CD4-positive, alpha-beta T cell (primary cell): Measurements from ENCODE around the gene DAPK2. TPM values are rescaled to one million over a fixed set of nuclear protein-coding genes. Genes with fewer than 3 reads are reported as not detected.

Source experiments
- ATAC-seq: fragments of 200-7000 bp; cut with Tn5 transposase; one replicate; pipeline ENCODE4 v1.10.0; 2022; ENCODE audit warnings: mild to moderate bottlenecking; ENCODE audit not compliant: poor library complexity
- CTCF ChIA-PET: fragments of 350-600 bp; sonication (Branson Sonifier 250); formaldehyde crosslinking; loops from one replicate; lab custom pipeline; 2021; ENCODE audit warnings: antibody characterized with exemption, inconsistent platforms; lab: Charles Lee
- POLR2A ChIA-PET: fragments of 350-600 bp; sonication (Branson Sonifier 250); formaldehyde crosslinking; loops from one replicate; lab custom pipeline; 2021; ENCODE audit warnings: antibody characterized with exemption, inconsistent platforms; lab: Charles Lee
- DNase-seq, 14 experiments: peaks; one replicate each; pipeline ENCODE4 v3.0.0-alpha.2; 2013 to 2020; ENCODE audit warnings: mixed read lengths in 2 of 14
- H3K27ac ChIP-seq, 2 donors: one replicate each; pipeline versions ENCODE4 v1.5.1 to v1.7.0; 2013; ENCODE audit warnings: low read length in 2 of 2, low read depth in 1 of 2, mild to moderate bottlenecking in 1 of 2
- H3K27me3 ChIP-seq, 2 experiments: 1 replicate in 1 of 2; 2 replicates in 1 of 2; pipeline versions ENCODE4 v1.6.1 to v1.7.0; 2013; ENCODE audit warnings: low read length in 2 of 2, control low read depth in 1 of 2, mild to moderate bottlenecking in 1 of 2, moderate library complexity in 1 of 2; ENCODE audit not compliant: insufficient read depth in 2 of 2, control insufficient read depth in 1 of 2
- H3K36me3 ChIP-seq: one replicate; pipeline ENCODE4 v1.6.1; 2013; ENCODE audit warnings: low read length, control low read depth; ENCODE audit not compliant: insufficient read depth
- H3K4me1 ChIP-seq: one replicate; pipeline ENCODE4 v1.6.1; 2013; ENCODE audit warnings: low read length, control low read depth; ENCODE audit not compliant: insufficient read depth
- H3K4me3 ChIP-seq: one replicate; pipeline ENCODE4 v1.5.1; 2013; ENCODE audit warnings: mild to moderate bottlenecking, low read length, moderate library complexity
- H3K9me3 ChIP-seq, 2 experiments: 1 replicate in 1 of 2; 2 replicates in 1 of 2; pipeline versions ENCODE4 v1.6.1 to v1.7.0; 2013; ENCODE audit warnings: low read length in 2 of 2, mild to moderate bottlenecking in 2 of 2, control low read depth in 1 of 2, moderate library complexity in 1 of 2; ENCODE audit not compliant: control insufficient read depth in 1 of 2, insufficient read depth in 1 of 2
- H3K27ac Mint-ChIP-seq: one replicate; pipeline ENCODE4 v1.8.0; 2020; ENCODE audit warnings: mixed read lengths
- H3K27me3 Mint-ChIP-seq: one replicate; pipeline ENCODE4 v1.8.0; 2021; ENCODE audit warnings: mixed read lengths
- H3K36me3 Mint-ChIP-seq: one replicate; pipeline ENCODE4 v1.8.0; 2021; ENCODE audit warnings: low read depth, mixed read lengths
- H3K4me1 Mint-ChIP-seq: one replicate; pipeline ENCODE4 v1.8.0; 2021; ENCODE audit warnings: low read depth, mixed read lengths
- H3K4me3 Mint-ChIP-seq: one replicate; pipeline ENCODE4 v1.8.0; 2020; ENCODE audit warnings: mild to moderate bottlenecking, mixed read lengths
- H3K9me3 Mint-ChIP-seq: one replicate; pipeline ENCODE4 v1.8.0; 2020; ENCODE audit warnings: mixed read lengths
- intact Hi-C, 2 experiments: fragments of 100-400 bp; cut with DNase I in 1 of 2; cut with micrococcal nuclease in 1 of 2; formaldehyde crosslinking; loops; one replicate each; pipeline versions ENCODE4 v1.15.1 to v1.9.0; 2023 to 2025; cut with DNase I, micrococcal nuclease
- total RNA-seq, 174 experiments: library from RNA in 2 of 174; stranded (reverse) in 2 of 174; gene quantifications; one replicate each; pipeline ENCODE4 v1.2.3 and lab custom pipeline; 2021 to 2026
- TF ChIP-seq, protein P1 (sequence below): fragments of 200-600 bp; IDR thresholded peaks from one replicate; pipeline ENCODE4 v1.8.0; 2022; ENCODE audit warnings: antibody characterized with exemption, mild to moderate bottlenecking

Gene DAPK2
- total RNA-seq, 2 experiments from 2014 or later, result 1.3 to 1.6 TPM

DNA sequence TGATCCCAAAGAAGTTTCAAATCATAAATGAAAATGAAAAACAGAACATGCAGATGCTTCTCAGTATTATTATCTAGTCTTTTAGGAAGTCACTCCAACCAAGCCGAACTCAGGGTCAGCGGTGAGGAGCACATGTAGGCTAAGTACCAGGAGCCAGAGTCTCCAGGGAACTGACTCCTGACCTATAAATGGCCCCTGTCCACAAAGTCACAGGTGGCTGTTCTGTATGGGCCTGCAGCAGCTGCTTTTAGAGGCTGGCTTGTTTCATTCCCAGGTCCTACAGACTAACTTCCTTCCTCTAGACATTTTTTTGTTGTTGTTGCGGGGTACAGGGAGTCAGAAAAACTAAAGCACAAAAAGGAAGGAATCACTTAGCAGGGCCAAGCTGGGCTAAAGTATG lies 54.6 kb downstream of the DAPK2 start:
- Histone ChIP-seq H3K4me3 (no peak overlapping the region), H3K27me3 (no peaks in the 10 kb centered on the region), H3K36me3 (no peaks in the 10 kb centered on the region), H3K4me1 (no peaks in the 10 kb centered on the region), H3K9me3 (no peaks in the 10 kb centered on the region), H3K27ac (no peak overlapping the region)
- intact Hi-C loops, result no loop called here
- ATAC-seq (no peak), DNase-seq (no peak)
- H3K27ac Mint-ChIP-seq, result no peak overlapping the region
- CTCF ChIA-PET, result interaction anchor here (1.6 kb wide), 1 partner anchor 21 kb away, joined by 4 read pairs; no protein-coding TSS in a partner anchor
- TF ChIP-seq, protein P1, sequence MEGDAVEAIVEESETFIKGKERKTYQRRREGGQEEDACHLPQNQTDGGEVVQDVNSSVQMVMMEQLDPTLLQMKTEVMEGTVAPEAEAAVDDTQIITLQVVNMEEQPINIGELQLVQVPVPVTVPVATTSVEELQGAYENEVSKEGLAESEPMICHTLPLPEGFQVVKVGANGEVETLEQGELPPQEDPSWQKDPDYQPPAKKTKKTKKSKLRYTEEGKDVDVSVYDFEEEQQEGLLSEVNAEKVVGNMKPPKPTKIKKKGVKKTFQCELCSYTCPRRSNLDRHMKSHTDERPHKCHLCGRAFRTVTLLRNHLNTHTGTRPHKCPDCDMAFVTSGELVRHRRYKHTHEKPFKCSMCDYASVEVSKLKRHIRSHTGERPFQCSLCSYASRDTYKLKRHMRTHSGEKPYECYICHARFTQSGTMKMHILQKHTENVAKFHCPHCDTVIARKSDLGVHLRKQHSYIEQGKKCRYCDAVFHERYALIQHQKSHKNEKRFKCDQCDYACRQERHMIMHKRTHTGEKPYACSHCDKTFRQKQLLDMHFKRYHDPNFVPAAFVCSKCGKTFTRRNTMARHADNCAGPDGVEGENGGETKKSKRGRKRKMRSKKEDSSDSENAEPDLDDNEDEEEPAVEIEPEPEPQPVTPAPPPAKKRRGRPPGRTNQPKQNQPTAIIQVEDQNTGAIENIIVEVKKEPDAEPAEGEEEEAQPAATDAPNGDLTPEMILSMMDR, result no peak
- no peaks in the 10 kb centered on the region for H3K36me3 Mint-ChIP-seq
- H3K4me1 Mint-ChIP-seq, result peaks cover 15% of the 10 kb centered on the region
- H3K9me3 Mint-ChIP-seq, result no peaks in the 10 kb centered on the region
- H3K27me3 Mint-ChIP-seq, result no peaks in the 10 kb centered on the region
- POLR2A ChIA-PET, result no interaction called here
- no peak overlapping the region for H3K4me3 Mint-ChIP-seq

DNA sequence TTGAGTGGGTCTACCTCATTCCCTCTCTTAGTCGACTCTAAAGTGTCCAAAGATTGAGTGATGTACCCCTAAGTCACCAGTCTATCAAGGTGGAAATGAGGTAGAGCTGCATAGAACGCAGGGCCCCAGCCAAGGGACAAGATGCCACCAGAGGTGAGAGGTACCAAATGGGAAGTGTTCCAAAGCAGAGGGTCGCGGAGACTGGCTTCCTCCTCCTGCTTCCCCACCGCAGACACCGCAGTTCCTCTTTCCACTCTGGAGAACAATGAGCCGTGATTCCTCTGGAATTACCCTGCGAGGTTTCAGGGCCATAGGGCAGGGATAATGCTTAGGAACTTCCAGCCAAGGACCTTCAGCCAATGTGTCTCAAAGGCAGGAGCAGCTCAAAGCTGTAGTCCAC lies 55.8 kb downstream of the DAPK2 start:
- Mint-ChIP-seq H3K4me3 (no peak overlapping the region), H3K4me1 (peaks cover 15% of the 10 kb centered on the region), H3K27ac (no peak overlapping the region), H3K9me3 (no peaks in the 10 kb centered on the region), H3K36me3 (no peaks in the 10 kb centered on the region), H3K27me3 (no peaks in the 10 kb centered on the region)
- ChIA-PET CTCF (no interaction called here), POLR2A (no interaction called here)
- DNase-seq, result peak in 2 of 14 experiments; percentile 47 to 48
- intact Hi-C loops, result no loop called here
- Histone ChIP-seq H3K36me3 (no peaks in the 10 kb centered on the region), H3K9me3 (no peaks in the 10 kb centered on the region), H3K27ac (no peak overlapping the region), H3K4me3 (no peak overlapping the region), H3K27me3 (no peaks in the 10 kb centered on the region), H3K4me1 (no peaks in the 10 kb centered on the region)
- TF ChIP-seq, protein P1, result no peak
- no peak for ATAC-seq

DNA sequence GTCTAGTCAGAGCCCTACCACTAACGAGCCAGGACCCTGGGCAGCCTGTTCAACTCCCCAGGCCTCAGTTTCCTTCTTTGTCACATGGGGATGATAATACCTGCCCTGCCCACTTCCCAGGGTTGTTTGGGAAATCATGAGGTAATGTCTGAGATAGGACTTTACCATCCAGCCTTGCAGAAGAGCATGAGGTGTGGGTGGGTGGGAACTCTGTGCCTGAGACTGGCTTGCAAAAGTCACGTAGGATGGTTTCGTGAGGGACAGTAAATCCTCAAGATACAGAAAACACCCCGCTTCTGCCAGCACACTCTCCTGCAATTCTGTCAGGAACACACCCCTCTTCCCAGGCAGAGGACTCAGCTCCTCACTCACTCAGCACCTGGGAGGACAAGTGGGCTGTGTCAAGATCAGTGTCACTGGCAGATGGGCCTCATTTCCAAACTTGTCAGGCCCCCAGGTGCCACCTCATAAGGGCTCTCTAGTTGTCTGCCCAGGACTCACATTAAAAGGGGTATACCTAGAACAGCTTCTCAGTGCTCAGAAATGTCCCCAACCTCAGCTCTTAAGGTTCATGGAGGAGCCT lies 58.4 kb downstream of the DAPK2 start:
- Mint-ChIP-seq H3K4me3 (no peak overlapping the region), H3K27me3 (no peaks in the 10 kb centered on the region), H3K9me3 (no peaks in the 10 kb centered on the region), H3K36me3 (no peaks in the 10 kb centered on the region), H3K27ac (no peak overlapping the region), H3K4me1 (peaks cover 11% of the 10 kb centered on the region)
- no peak for DNase-seq
- ChIA-PET POLR2A (interaction anchor here (0.9 to 1.2 kb wide), 2 partner anchors 11 to 17 kb away, joined by 3 read pairs; no protein-coding TSS in a partner anchor), CTCF (no interaction called here)
- Histone ChIP-seq H3K9me3 (no peaks in the 10 kb centered on the region), H3K27ac (no peak overlapping the region), H3K4me1 (no peaks in the 10 kb centered on the region), H3K4me3 (no peak overlapping the region), H3K27me3 (no peaks in the 10 kb centered on the region), H3K36me3 (no peaks in the 10 kb centered on the region)
- ATAC-seq, result no peak
- intact Hi-C loops, result no loop called here
- TF ChIP-seq, protein P1, result no peak
